Measurements from ENCODE around the gene ADGRL4.

DNA sequence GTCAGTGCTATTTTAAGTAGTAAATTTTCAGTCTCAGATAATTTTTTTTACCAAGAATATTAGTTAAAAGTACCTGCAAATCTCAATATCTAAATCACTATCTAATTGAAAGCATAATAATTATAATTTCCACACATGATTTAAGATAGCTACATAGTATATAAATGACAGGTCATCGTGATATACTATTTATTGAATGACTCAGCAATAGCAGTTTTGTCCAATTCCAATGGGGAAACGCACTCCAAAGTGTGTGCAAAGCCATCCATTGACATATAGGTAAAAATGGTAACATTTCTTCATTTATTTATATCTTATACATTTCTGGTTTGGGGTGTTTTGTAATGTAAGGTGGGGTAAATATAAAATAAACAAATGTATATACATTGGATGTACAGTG, 19.5 kb downstream of the ADGRL4 start:
- TF ChIP-seq, protein P1, sequence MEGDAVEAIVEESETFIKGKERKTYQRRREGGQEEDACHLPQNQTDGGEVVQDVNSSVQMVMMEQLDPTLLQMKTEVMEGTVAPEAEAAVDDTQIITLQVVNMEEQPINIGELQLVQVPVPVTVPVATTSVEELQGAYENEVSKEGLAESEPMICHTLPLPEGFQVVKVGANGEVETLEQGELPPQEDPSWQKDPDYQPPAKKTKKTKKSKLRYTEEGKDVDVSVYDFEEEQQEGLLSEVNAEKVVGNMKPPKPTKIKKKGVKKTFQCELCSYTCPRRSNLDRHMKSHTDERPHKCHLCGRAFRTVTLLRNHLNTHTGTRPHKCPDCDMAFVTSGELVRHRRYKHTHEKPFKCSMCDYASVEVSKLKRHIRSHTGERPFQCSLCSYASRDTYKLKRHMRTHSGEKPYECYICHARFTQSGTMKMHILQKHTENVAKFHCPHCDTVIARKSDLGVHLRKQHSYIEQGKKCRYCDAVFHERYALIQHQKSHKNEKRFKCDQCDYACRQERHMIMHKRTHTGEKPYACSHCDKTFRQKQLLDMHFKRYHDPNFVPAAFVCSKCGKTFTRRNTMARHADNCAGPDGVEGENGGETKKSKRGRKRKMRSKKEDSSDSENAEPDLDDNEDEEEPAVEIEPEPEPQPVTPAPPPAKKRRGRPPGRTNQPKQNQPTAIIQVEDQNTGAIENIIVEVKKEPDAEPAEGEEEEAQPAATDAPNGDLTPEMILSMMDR (IDR thresholded peaks at IDR 0.05; ENCODE audit: extremely low read depth in 1 of 2, insufficient read depth in 1 of 2, low read depth in 1 of 2, low read length in 2 of 2): no peak
- TF ChIP-seq EZH2 (IDR thresholded peaks at IDR 0.05; ENCODE audit: borderline replicate concordance, low read depth, low read length, severe bottlenecking) (no peak), JUN (IDR thresholded peaks at IDR 0.05; ENCODE audit: borderline replicate concordance, insufficient read depth, insufficient read length, low read depth) (no peak)
